CD4-positive, alpha-beta T cell (primary cell): ENCODE data around the gene HMG20A. TPM values are rescaled to one million over a fixed set of nuclear protein-coding genes. Genes with fewer than 3 reads are reported as not detected.

Experiments
- ATAC-seq: fragments of 200-7000 bp; cut with Tn5 transposase; one replicate; pipeline ENCODE4 v1.10.0; 2022; ENCODE audit warnings: mild to moderate bottlenecking; ENCODE audit not compliant: poor library complexity
- CTCF ChIA-PET: fragments of 350-600 bp; sonication (Branson Sonifier 250); formaldehyde crosslinking; loops from one replicate; lab custom pipeline; 2021; ENCODE audit warnings: antibody characterized with exemption, inconsistent platforms; lab: Charles Lee
- POLR2A ChIA-PET: fragments of 350-600 bp; sonication (Branson Sonifier 250); formaldehyde crosslinking; loops from one replicate; lab custom pipeline; 2021; ENCODE audit warnings: antibody characterized with exemption, inconsistent platforms; lab: Charles Lee
- DNase-seq, 14 experiments: peaks; one replicate each; pipeline ENCODE4 v3.0.0-alpha.2; 2013 to 2020; ENCODE audit warnings: mixed read lengths in 2 of 14
- H3K27ac ChIP-seq, 2 donors: one replicate each; pipeline versions ENCODE4 v1.5.1 to v1.7.0; 2013; ENCODE audit warnings: low read length in 2 of 2, low read depth in 1 of 2, mild to moderate bottlenecking in 1 of 2
- H3K27me3 ChIP-seq, 2 experiments: 1 replicate in 1 of 2; 2 replicates in 1 of 2; pipeline versions ENCODE4 v1.6.1 to v1.7.0; 2013; ENCODE audit warnings: low read length in 2 of 2, control low read depth in 1 of 2, mild to moderate bottlenecking in 1 of 2, moderate library complexity in 1 of 2; ENCODE audit not compliant: insufficient read depth in 2 of 2, control insufficient read depth in 1 of 2
- H3K36me3 ChIP-seq: one replicate; pipeline ENCODE4 v1.6.1; 2013; ENCODE audit warnings: low read length, control low read depth; ENCODE audit not compliant: insufficient read depth
- H3K4me1 ChIP-seq: one replicate; pipeline ENCODE4 v1.6.1; 2013; ENCODE audit warnings: low read length, control low read depth; ENCODE audit not compliant: insufficient read depth
- H3K4me3 ChIP-seq: one replicate; pipeline ENCODE4 v1.5.1; 2013; ENCODE audit warnings: mild to moderate bottlenecking, low read length, moderate library complexity
- H3K9me3 ChIP-seq, 2 experiments: 1 replicate in 1 of 2; 2 replicates in 1 of 2; pipeline versions ENCODE4 v1.6.1 to v1.7.0; 2013; ENCODE audit warnings: low read length in 2 of 2, mild to moderate bottlenecking in 2 of 2, control low read depth in 1 of 2, moderate library complexity in 1 of 2; ENCODE audit not compliant: control insufficient read depth in 1 of 2, insufficient read depth in 1 of 2
- H3K27ac Mint-ChIP-seq: one replicate; pipeline ENCODE4 v1.8.0; 2020; ENCODE audit warnings: mixed read lengths
- H3K27me3 Mint-ChIP-seq: one replicate; pipeline ENCODE4 v1.8.0; 2021; ENCODE audit warnings: mixed read lengths
- H3K36me3 Mint-ChIP-seq: one replicate; pipeline ENCODE4 v1.8.0; 2021; ENCODE audit warnings: low read depth, mixed read lengths
- H3K4me1 Mint-ChIP-seq: one replicate; pipeline ENCODE4 v1.8.0; 2021; ENCODE audit warnings: low read depth, mixed read lengths
- H3K4me3 Mint-ChIP-seq: one replicate; pipeline ENCODE4 v1.8.0; 2020; ENCODE audit warnings: mild to moderate bottlenecking, mixed read lengths
- H3K9me3 Mint-ChIP-seq: one replicate; pipeline ENCODE4 v1.8.0; 2020; ENCODE audit warnings: mixed read lengths
- CTCF ChIP-seq: fragments of 200-600 bp; IDR thresholded peaks from one replicate; pipeline ENCODE4 v1.8.0; 2022; ENCODE audit warnings: antibody characterized with exemption, mild to moderate bottlenecking
- intact Hi-C, 2 experiments: fragments of 100-400 bp; cut with DNase I in 1 of 2; cut with micrococcal nuclease in 1 of 2; formaldehyde crosslinking; loops; one replicate each; pipeline versions ENCODE4 v1.15.1 to v1.9.0; 2023 to 2025; cut with DNase I, micrococcal nuclease
- total RNA-seq, 174 experiments: library from RNA in 2 of 174; stranded (reverse) in 2 of 174; gene quantifications; one replicate each; pipeline ENCODE4 v1.2.3 and lab custom pipeline; 2021 to 2026

Gene HMG20A
- total RNA-seq, 2 experiments from 2014 or later, result 16.2 to 20.0 TPM

DNA sequence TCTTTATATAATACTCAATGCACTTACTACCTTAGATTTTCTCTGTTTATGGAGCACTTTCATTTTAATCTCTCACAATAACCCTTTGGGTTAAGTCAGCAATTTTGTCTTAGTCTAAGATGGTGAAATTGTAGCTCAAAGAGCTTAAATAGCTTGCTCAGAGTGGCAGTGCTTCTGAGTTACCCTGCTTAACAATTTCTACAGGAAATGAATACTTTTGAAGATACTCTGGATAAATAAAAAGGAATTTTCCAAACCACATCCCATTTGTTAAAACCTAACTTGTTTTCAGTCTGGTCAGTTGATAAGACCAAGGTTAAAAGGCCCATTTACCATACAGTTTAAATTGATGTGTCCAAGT, 37.2 kb downstream of the HMG20A start:
- ATAC-seq, result no peak
- H3K36me3 Mint-ChIP-seq, result no peaks in the 10 kb centered on the region
- intact Hi-C loops, result no loop called here
- H3K27ac Mint-ChIP-seq, result peak overlapping the region; percentile 14
- no peak for DNase-seq
- ChIA-PET CTCF (interaction anchor here (1.0 kb wide), 1 partner anchor 16 kb away, joined by 4 read pairs; no protein-coding TSS in a partner anchor), POLR2A (interaction anchor here (1.6 kb wide), 1 partner anchor 37 kb away, joined by 8 read pairs; the partner anchor contains the start of gene HMG20A)
- Histone ChIP-seq H3K9me3 (no peaks in the 10 kb centered on the region), H3K27me3 (no peaks in the 10 kb centered on the region), H3K4me3 (no peak overlapping the region), H3K36me3 (peaks cover 25% of the 10 kb centered on the region), H3K27ac (no peak overlapping the region), H3K4me1 (peaks cover 15% of the 10 kb centered on the region)
- no peak for TF ChIP-seq CTCF
- H3K27me3 Mint-ChIP-seq, result no peaks in the 10 kb centered on the region
- H3K4me3 Mint-ChIP-seq, result no peak overlapping the region
- H3K4me1 Mint-ChIP-seq, result peaks cover 41% of the 10 kb centered on the region
- no peaks in the 10 kb centered on the region for H3K9me3 Mint-ChIP-seq

DNA sequence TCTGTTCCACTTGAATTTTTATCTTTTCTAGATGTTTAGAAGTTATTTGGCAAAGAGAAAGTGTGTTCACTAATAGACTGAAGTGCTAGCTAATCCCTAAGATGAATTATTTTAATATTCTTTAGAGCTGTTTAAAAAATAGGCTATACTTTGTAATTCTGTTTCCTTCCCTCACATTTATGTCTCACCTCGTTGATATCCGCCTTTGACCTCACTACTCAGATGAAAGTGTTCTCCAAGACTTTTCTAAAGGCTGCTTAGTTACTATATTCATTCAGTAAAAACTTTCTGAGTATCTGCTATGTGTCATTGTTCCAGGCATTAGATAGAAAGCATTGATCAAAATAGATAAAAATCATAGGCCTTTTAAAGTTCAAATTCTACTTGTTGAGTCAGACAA, 38.3 kb downstream of the HMG20A start:
- Histone ChIP-seq H3K27ac (no peak overlapping the region), H3K4me3 (no peak overlapping the region), H3K27me3 (no peaks in the 10 kb centered on the region), H3K9me3 (no peaks in the 10 kb centered on the region), H3K36me3 (peaks cover 33% of the 10 kb centered on the region), H3K4me1 (peaks cover 15% of the 10 kb centered on the region)
- peaks cover 36% of the 10 kb centered on the region for H3K4me1 Mint-ChIP-seq
- CTCF ChIA-PET, result no interaction called here
- intact Hi-C loops, result no loop called here
- ATAC-seq, result no peak
- H3K9me3 Mint-ChIP-seq, result no peaks in the 10 kb centered on the region
- TF ChIP-seq CTCF, result no peak
- H3K4me3 Mint-ChIP-seq, result no peak overlapping the region
- no peaks in the 10 kb centered on the region for H3K36me3 Mint-ChIP-seq
- no peak overlapping the region for H3K27ac Mint-ChIP-seq
- POLR2A ChIA-PET, result no interaction called here
- H3K27me3 Mint-ChIP-seq, result no peaks in the 10 kb centered on the region
- DNase-seq, result no peak

GRCh38 chr15:77461486-77461885, 40.8 kb downstream of the HMG20A start:
- no peak overlapping the region for H3K27ac Mint-ChIP-seq
- ATAC-seq, result no peak

More at GRCh38 chr15:77461486-77461885, 40.8 kb downstream of the HMG20A start:
- no peaks in the 10 kb centered on the region for H3K27me3 Mint-ChIP-seq
- POLR2A ChIA-PET, result no interaction called here
- CTCF ChIA-PET, result no interaction called here
- intact Hi-C loops, result loop anchor here in 1 of 2 experiments (2.0 kb wide), 1 partner anchor 17 kb away; no protein-coding TSS in a partner anchor
- Histone ChIP-seq H3K27me3 (no peaks in the 10 kb centered on the region), H3K4me1 (peaks cover 8% of the 10 kb centered on the region), H3K27ac (no peak overlapping the region), H3K9me3 (no peaks in the 10 kb centered on the region), H3K4me3 (no peak overlapping the region), H3K36me3 (peaks cover 47% of the 10 kb centered on the region)
- no peaks in the 10 kb centered on the region for H3K9me3 Mint-ChIP-seq
- no peak overlapping the region for H3K4me3 Mint-ChIP-seq
- no peak for TF ChIP-seq CTCF
- peaks cover 14% of the 10 kb centered on the region for H3K36me3 Mint-ChIP-seq
- peaks cover 14% of the 10 kb centered on the region for H3K4me1 Mint-ChIP-seq
- DNase-seq, result no peak
